Measurements from ENCODE around the gene PILRA.
"Not testable (repeated sequence)": the region's sequence is repeated elsewhere in the genome, so short reads cannot be mapped to it uniquely, and the experiment has no call there.

PILRA gene

GRCh38 chr7:100429637-100430492, 56.6 kb downstream of the PILRA start, which contains the start of gene MEPCE:
MEPCE (plus strand) TSS chr7:100429831; CDS start chr7:100430019, 188 bp downstream.
- peaks cover 66% of the 10 kb centered on the region for H3K4me1 Mint-ChIP-seq

GRCh38 chr7:100430493-100431285, 57.4 kb downstream of the PILRA start:
- ATAC-seq, result peak; percentile 1
- peak overlapping the region; percentile 95 for H3K4me3 Mint-ChIP-seq
- peak overlapping the region; percentile 100 for H3K27ac Mint-ChIP-seq
- peaks cover 79% of the 10 kb centered on the region for H3K36me3 Mint-ChIP-seq
- peaks cover 71% of the 10 kb centered on the region for H3K4me1 Mint-ChIP-seq
- no peaks in the 10 kb centered on the region for H3K9me3 Mint-ChIP-seq
- no peak for DNase-seq (ENCODE audit: low spot score in 2 of 2)

More at GRCh38 chr7:100429637-100430492, 56.6 kb downstream of the PILRA start, which contains the start of gene MEPCE:
- DNase-seq (ENCODE audit: low spot score in 2 of 2) (peak; percentile 97 to 100), ATAC-seq (peak; percentile 61)
- no peaks in the 10 kb centered on the region for H3K9me3 Mint-ChIP-seq
- H3K27ac Mint-ChIP-seq, result peak within 1 kb of the TSS; percentile 100
- peaks cover 71% of the 10 kb centered on the region for H3K36me3 Mint-ChIP-seq
- H3K4me3 Mint-ChIP-seq, result peak within 1 kb of the TSS; percentile 95

DNA sequence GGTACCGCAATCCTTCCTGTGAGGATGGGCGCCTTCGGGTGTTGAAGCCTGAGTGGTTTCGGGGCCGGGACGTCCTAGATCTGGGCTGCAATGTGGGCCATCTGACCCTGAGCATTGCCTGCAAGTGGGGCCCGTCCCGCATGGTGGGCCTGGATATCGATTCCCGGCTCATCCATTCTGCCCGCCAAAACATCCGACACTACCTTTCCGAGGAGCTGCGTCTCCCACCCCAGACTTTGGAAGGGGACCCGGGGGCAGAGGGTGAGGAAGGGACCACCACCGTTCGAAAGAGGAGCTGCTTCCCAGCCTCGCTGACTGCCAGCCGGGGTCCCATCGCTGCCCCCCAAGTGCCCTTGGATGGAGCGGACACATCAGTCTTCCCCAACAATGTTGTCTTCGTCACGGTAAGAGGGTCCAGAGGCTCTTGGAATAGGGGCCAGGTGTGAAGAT, 58.0 kb downstream of the PILRA start:
- DNase-seq (ENCODE audit: low spot score in 2 of 2) (no peak), ATAC-seq (no peak)
- Mint-ChIP-seq H3K4me3 (peak overlapping the region; percentile 95), H3K9me3 (no peaks in the 10 kb centered on the region), H3K27ac (peak overlapping the region; percentile 100), H3K36me3 (peaks cover 83% of the 10 kb centered on the region), H3K4me1 (peaks cover 71% of the 10 kb centered on the region)

DNA sequence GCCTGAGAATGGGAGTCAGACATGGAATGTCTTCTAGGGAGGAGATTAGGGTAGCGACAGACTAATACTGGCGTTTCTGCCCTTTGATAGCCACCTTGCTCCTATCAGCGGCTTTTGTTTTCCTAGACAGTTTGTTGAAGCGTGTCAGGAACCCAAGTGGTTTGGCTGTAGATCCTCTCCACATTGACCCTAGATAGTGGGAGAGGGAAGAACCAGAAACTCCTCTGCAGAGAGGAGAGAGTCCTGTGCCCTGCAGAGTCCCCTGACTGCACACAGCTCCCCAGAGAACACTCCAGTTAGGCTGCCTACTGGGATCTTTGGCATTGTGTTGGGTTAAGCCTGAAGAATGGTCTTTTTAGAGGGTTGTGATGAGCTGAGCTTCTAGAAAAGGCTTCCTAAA, 58.8 kb downstream of the PILRA start:
- H3K9me3 Mint-ChIP-seq, result no peaks in the 10 kb centered on the region
- peaks cover 71% of the 10 kb centered on the region for H3K4me1 Mint-ChIP-seq
- DNase-seq (ENCODE audit: low spot score in 2 of 2) (no peak), ATAC-seq (no peak)
- peaks cover 86% of the 10 kb centered on the region for H3K36me3 Mint-ChIP-seq
- H3K4me3 Mint-ChIP-seq, result peak overlapping the region; percentile 95
- peak overlapping the region; percentile 100 for H3K27ac Mint-ChIP-seq

GRCh38 chr7:100432621-100433275, 59.5 kb downstream of the PILRA start:
- no peak for ATAC-seq
- H3K27ac Mint-ChIP-seq, result peak overlapping the region; percentile 100
- H3K36me3 Mint-ChIP-seq, result peaks cover 86% of the 10 kb centered on the region
- DNase-seq (ENCODE audit: low spot score in 2 of 2), result no peak
- H3K4me3 Mint-ChIP-seq, result peak overlapping the region; percentile 95
- H3K4me1 Mint-ChIP-seq, result peaks cover 71% of the 10 kb centered on the region
- H3K9me3 Mint-ChIP-seq, result no peaks in the 10 kb centered on the region

DNA sequence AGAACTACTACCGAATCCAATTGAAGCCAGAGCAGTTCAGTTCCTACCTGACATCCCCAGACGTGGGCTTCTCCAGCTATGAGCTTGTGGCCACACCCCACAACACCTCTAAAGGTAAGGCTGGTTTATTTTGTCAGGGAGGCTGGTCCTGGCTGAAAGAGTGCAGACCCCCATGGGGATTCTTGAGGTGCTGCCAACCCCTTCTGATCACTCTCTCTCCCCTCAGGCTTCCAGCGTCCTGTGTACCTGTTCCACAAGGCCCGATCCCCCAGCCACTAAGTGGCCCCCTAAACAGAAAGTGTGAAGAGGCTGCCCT, 59.9 kb downstream of the PILRA start:
- no peak for ATAC-seq
- Mint-ChIP-seq H3K27ac (peak overlapping the region; percentile 95), H3K9me3 (no peaks in the 10 kb centered on the region), H3K4me3 (peak overlapping the region; percentile 95), H3K36me3 (peaks cover 81% of the 10 kb centered on the region), H3K4me1 (peaks cover 66% of the 10 kb centered on the region)
- no peak for DNase-seq (ENCODE audit: low spot score in 2 of 2)

- no peak for ATAC-seq
- DNase-seq (ENCODE audit: low spot score in 2 of 2), result no peak
- Mint-ChIP-seq H3K4me3 (peak overlapping the region; percentile 95), H3K4me1 (peaks cover 61% of the 10 kb centered on the region), H3K27ac (peak overlapping the region; percentile 95), H3K36me3 (peaks cover 76% of the 10 kb centered on the region), H3K9me3 (no peaks in the 10 kb centered on the region)
Observed at GRCh38 chr7:100433592-100434296, 60.5 kb downstream of the PILRA start.

GRCh38 chr7:100434297-100435144, 61.2 kb downstream of the PILRA start:
- peak overlapping the region; percentile 95 for H3K27ac Mint-ChIP-seq
- DNase-seq (ENCODE audit: low spot score in 2 of 2) (no peak), ATAC-seq (no peak)
- H3K4me1 Mint-ChIP-seq, result peaks cover 53% of the 10 kb centered on the region
- H3K4me3 Mint-ChIP-seq, result peak overlapping the region; percentile 95
- no peaks in the 10 kb centered on the region for H3K9me3 Mint-ChIP-seq
- peaks cover 69% of the 10 kb centered on the region for H3K36me3 Mint-ChIP-seq

GRCh38 chr7:100435401-100436304, 62.4 kb downstream of the PILRA start:
- Mint-ChIP-seq H3K9me3 (no peaks in the 10 kb centered on the region), H3K4me1 (peaks cover 47% of the 10 kb centered on the region), H3K27ac (peak overlapping the region; percentile 97), H3K36me3 (peaks cover 57% of the 10 kb centered on the region), H3K4me3 (peak overlapping the region; percentile 95)
- ATAC-seq (peak; percentile 52), DNase-seq (ENCODE audit: low spot score in 2 of 2) (peak in 1 of 2 donors; percentile 71)

DNA sequence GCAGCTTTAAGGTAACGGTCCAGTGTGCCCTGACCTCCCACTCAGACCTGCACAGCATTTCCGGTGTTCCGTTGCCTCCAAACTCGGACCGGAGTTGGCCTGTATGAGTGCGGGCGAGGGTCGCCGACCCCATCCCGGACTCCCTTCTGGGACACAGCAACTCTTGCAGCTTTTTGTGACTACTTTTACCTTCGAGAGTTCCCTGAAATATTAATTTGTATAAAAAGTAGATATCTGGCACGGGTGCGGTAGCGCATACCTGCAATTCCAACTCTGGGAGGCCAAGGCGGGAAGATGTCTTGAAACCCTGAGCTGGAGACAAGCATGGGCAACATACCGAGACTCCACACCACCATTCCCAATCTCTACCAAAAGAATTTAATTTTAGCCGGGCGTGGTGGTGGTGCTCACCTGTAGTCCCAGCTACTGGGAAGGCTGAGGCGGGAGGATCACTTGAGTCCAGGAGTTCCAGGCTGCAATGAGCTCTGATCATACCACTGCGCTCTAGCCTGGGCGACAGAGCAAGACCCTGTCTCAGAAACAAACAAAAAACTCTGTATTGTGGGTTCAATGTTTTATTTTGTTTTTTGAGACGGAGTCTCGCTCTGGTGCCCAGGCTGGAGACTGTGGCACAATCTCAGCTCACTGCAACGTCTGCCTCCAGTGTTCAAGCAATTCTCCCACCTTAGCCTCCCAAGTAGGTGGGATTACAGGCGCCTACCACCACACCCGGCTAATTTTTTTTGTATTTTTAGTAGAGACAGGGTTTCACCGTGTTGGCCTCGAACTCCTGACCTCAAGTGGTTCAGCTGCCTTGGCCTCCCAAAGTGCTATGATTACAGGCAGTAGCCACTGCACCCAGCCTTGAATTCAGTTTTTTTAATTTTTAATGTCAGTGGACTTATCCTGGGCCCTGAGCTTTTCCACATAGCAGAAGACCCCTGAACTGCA, 64.1 kb downstream of the PILRA start:
- Mint-ChIP-seq H3K4me1 (peaks cover 29% of the 10 kb centered on the region), H3K9me3 (no peaks in the 10 kb centered on the region), H3K36me3 (peaks cover 39% of the 10 kb centered on the region), H3K4me3 (peak overlapping the region; percentile 95), H3K27ac (no peak overlapping the region)
- DNase-seq (ENCODE audit: low spot score in 2 of 2) (no peak), ATAC-seq (no peak)

- H3K36me3 Mint-ChIP-seq, result peaks cover 32% of the 10 kb centered on the region
- no peak overlapping the region for H3K4me3 Mint-ChIP-seq
- no peak for DNase-seq (ENCODE audit: low spot score in 2 of 2)
- no peak overlapping the region for H3K27ac Mint-ChIP-seq
- no peaks in the 10 kb centered on the region for H3K9me3 Mint-ChIP-seq
- ATAC-seq, result no peak
- H3K4me1 Mint-ChIP-seq, result peaks cover 22% of the 10 kb centered on the region
Observed at GRCh38 chr7:100438172-100438571, 64.9 kb downstream of the PILRA start.

DNA sequence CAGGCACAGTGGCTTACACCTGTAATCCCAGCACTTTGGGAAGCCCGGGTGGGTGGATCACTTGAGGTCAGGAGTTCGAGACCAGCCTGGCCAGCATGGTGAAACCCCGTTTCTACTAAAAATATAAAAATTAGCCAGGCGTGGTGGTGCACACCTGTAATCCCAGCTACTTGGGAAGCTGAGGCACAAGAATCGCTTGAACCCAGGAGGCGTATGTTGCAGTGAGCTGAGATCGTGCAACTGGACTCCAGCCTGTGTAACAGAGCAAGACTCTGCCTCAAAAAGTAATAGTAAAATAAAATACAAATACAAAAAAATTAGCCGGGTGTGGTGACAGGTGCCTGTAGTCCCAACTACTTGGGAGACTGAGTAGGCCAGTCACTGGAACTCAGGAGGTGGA, 65.4 kb downstream of the PILRA start:
- not testable (repeated sequence) for H3K9me3 Mint-ChIP-seq; H3K27ac Mint-ChIP-seq; DNase-seq (ENCODE audit: low spot score in 2 of 2); H3K4me3 Mint-ChIP-seq; ATAC-seq
- Mint-ChIP-seq H3K4me1 (peaks cover 17% of the 10 kb centered on the region), H3K36me3 (peaks cover 26% of the 10 kb centered on the region)
